Activated naive CD4-positive, alpha-beta T cell treated with Interleukin-2 at 50 U/mL for 16 hours (primary cell): ENCODE measurements around the gene BDNF.
"Not testable (repeated sequence)": the region's sequence is repeated elsewhere in the genome, so short reads cannot be mapped to it uniquely, and the experiment has no call there.

Experiments
- DNase-seq: peaks from one replicate; pipeline ENCODE4 v3.0.0-alpha.2; 2020

The BDNF gene

DNA sequence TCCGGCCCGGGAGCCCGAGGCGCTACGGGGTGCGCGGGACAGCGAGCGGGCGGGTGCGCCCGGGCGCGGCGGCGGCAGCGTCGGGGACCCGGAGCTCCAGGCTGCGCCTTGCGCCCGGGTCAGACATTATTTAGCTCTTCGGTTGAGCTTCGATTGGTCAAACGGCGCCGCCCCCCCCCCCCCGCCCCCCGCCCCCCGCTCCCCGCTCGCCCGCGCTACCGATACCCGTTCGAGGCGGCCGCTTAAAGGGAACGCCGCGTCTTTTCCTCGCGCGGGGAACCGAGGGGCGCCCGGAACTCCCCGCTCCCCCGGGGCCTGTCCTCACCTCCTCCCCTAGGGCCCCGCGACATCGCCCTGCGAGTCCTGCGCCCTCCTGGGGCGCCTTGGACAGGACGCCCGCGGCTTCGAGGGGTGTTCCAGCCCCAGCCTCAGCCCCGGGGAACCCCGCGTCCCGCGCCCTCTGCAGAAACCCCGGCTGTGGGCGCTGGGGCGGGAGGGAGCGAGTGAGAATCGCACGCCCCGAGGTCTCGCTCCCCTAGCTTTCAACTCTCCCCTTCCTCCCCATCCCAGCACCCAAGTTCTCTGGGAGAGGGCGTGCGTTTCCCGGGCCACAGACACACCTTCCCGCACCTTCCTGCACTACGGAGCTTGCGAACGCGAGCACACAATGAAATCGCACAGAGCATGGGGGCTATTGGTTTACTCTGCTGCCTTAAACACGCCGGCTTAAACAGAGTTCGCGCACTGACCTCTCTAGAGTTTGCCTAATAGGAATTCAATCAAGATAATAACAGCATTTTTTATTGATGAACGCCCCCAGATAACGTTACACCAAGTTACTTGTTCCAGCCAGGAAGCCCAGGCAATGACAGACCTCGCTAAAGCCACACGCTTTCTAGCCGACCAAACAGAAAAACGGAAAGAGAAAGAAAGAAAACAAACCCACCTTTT is at the start of gene BDNF:
TSS of gene BDNF (minus strand) at position 105 of the 951 bp plus-strand sequence. CDS start 41,891 bp downstream, outside the sequence.
- DNase-seq, result no peak

DNA sequence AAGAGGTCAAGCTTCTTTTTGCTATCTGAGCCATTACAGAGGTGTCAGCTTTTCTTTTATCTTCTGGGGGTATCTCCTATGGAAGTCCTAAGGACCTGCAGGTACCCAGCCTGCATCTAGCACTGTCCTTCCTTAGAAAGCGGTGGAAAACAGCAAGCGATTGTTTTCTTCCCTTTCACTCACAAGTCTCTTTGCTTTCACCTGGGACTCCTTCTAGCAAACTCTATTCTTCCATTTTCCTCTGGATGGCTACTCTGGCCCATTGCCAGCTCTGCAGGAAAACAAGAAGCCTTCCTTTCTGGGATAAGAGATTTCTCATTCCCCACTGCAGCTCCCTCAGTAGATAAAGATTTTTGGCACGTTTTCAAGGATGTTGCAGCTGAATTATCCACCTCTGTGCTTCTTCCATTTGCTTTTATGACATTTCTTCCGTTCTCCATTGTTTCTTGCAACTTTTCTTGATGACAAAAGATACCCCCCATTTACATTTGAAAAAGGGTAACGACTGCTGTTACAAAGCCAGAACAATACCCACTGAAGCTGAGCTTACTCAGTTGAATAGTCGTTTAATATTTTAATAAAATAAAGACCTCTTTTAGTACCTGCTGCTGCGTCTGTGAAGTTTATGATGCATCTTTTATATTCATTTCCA is 40.2 kb upstream of the BDNF start:
- no peak for DNase-seq

DNA sequence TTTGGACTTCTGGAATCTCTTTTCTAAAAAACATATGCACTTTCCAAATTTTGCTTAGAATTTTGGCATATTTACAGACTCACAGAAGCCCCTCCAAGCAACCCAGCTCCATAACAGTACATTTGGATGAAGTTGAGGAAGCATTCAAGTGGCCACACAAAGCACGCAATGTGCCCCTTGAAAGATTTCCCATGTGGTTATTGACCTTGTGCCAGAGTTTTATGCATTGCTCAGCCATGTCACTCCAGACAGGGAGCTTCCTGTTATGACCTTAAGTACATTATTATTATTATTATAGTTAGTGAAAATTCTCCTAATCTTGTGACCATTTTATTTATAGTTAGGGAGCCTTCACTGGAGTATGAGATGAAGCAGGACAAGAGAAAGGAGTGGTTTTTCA is 35.0 kb upstream of the BDNF start:
- DNase-seq, result no peak

DNA sequence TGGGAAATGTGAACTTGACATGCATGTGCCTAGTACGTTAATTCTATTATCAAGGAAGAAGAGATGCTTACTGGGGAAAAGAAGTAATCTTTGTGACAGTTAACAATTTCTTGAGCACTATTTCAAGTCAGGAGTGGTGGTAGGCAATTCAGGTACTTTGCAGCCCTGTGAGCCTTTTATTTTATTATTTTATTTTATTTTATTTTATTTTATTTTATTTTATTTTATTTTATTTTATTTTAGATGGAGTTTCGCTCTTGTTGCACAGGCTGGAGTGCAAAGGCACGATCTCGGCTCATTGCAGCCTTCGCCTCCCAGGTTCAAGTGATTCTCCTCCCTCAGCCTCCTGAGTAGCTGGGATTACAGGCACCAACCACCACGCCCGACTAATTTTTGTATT is 31.5 kb upstream of the BDNF start:
- not testable (repeated sequence) for DNase-seq

DNA sequence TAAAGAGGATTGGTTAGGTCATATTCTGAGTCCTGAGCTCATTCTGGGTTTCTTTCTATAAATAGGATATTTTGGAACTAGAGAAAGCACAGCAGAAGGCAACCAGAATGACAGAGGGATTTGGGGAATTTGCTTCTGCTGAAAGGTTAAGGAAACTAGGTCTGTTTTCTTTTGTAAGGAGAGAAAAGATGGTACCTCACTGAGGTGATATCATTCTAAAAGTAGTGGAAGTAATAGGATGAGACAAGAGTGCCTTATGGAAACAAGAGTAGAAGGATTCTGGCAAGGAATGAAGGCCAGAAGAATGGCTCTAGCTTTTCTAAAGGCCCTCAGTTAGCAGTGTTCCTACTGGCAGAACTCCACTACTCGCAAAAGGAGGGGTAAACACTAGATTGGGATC is 26.7 kb upstream of the BDNF start:
- DNase-seq, result no peak

DNA sequence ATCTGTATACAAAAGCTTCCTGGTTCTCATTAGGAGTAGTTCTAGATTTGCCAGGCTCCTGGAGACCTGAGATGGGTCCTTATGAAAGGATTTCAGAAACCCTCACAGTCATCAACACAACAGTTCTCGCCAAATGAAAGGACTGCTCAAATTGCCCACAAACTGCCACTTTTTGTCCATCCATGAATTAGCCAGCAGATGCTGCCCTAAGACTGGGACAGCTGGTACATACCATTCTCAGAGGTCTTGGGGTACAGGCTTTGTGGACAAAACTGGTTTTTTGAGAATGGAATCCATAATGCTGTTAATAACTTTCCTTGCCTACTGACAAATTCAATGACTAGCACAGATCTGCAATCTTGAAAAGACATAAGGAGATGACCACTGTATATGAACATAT is 23.4 kb upstream of the BDNF start:
- no peak for DNase-seq

DNA sequence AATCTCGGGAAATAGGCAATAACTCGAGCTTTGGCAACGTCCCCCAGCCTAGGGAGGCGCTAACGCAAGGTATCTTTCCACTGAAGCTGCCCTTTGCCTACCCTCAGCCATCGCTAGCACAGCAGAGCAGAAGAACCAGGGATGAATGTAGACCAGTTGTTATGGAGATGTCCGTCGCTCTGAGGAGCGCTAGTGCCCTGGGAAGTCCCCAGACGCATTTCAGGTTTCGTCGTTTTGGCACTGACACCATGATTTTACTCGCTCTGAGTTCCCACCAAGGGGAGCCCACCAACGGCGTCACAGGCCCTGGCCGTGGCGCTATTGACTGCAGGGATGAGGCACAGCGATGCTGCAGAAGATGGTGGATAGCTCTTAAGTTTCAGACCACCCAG is 22.7 kb upstream of the BDNF start:
- DNase-seq, result no peak

DNA sequence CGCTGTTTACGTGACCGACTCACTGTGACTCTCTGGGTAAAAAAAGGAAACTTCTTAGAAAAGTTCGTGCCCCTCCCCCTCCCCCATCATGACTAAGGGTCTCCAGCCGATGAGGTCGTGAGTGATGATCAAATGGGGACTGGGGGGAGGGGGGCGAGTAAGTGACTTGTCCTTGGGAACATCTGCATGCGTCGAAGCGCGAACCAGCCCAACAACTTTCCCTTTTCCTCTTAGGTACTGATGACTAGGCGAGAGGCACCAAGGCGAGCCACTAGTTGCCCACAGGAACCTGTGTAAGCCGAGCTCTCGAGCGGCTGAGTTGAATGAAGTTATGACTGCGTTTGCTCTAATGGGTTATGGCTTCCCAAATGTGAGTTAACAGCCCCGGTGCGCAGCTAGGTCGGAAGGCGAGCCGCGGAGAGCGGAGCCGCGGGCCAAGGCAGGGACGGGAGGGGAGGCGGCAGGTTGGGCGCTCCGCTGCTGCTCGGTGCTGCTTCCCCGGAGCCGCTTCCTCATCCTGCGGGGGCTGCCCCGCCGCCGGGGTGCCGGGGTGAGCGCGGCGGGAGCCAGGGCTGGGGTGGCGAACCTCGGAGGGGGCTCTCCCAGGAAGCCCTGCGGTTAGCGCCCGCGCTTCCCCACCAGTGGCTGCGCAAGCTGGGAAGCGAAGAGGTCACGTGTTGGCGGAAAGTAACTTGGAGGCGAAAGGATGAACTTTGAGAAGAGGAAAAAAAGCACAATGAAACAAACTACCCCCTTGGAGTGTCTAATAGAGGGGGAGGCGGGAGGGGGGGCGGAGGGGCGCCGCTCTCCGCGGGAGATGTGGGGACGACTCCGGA is 22.1 kb upstream of the BDNF start:
- no peak for DNase-seq

DNA sequence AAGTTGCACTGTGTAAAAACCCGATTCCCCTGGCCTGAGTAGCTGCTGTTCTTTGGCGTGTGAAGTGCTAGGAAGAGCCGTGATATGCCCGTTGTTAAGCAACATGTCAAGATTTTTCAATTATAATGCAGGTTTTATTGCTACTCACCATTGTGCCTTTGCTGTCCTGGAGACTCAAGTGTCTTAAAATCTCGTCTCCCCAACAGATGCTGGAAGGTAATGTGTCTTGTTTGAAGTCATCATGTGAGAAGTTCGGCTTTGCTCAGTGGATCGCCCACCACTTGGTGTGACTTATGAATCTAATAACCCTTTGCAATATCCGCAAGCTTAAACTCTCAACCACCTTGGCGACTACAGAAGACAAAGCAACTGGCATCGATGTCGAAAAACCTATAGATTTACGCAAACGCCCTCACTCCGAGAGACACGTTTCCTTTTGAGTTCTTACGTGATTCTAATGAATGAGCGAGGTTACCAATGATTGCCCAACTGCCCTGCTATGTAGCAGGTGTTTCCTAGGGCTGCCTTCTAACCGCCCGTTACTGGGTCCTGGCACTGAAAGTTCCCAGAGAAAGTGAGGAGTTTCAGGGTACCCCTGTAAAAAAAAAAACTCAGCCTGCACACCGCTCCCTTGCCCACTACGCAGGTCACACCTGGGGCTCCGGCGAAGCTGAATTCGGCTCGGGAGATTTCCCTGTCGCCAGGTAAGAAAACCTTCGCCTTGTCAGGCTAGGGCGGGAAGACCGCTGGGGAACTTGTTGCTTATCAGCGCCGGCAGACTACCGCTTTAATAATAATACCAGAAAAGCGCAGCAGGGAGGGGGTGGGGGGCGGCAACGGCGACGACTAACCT is 21.2 kb upstream of the BDNF start:
- no peak for DNase-seq

DNA sequence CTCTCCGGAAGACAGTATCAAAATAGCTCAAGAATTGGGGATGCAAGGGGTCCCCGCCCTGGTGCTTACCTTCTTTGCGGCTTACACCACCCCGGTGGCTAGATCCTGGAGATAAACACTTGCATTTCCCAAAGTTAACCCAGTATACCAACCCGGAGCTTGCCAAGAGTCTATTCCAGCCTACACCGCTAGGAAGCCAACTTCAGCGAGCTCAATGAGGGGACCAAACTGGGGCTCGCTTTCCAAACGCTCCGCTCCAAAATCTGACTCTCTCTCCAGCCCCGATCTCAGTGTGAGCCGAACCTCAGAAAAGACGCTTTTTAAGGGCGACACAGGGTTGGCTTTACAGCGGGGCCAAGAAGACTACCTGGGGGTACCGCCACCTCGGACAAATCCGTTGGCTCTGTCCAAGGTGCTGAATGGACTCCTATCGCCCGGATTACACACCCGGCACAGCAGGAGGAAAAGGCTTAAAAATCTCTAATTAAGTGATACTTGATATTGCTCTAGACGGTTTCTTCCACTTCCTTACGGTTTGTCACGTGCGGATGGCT is 20.1 kb upstream of the BDNF start:
- DNase-seq, result no peak

DNA sequence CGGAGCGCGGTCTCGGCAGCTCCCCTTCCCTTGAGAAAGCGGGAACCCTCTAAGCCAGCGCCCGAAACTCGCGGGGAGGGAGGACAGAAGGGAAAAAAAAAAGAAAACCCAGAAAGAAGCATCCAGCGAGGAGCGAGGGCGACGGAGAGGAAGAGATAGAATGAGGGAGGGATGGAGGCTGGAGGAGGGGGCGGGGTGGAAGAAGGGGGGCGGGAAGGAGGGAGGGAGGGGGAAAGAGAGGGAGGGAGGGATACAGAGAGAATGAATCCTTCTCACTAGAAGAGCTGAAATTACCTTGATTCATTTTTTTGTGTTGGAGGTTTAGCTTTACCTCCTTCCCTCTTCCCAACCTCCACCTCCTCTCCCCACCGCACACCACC is 19.3 kb upstream of the BDNF start:
- DNase-seq, result no peak

DNA sequence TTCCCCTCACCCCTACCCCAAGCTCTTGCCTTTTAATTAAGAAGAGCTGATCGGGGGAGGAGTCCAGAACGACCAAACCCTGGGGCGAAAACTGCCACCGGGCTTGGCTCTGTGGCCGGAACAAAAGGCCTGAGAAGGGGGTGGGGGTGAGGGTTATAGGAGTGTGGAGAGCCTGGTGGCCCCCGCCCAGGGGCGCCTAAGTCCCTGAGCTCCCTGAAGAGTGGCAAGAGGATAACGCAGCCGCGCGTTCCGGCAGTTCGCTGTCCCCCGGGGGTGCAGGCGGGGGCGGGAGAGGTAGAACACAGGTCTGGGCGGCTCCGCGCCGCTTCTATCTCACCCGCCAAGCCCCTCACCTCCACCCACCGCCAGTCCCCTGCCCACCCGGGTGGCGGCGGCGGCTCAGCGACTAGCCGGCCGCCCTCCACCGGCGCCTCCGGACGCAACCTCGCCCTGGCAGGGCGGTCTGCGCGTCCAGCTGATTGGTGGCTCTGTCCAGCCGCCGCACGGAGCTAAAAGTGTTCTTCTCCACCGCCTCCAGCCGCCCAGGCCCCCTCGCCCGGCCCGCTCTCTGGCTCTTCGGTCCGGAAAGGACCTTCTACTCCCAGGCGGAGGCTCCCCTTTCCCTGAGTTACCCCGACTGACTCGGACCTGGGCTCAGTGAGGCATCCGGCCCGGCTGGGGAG is 18.7 kb upstream of the BDNF start:
- no peak for DNase-seq

DNA sequence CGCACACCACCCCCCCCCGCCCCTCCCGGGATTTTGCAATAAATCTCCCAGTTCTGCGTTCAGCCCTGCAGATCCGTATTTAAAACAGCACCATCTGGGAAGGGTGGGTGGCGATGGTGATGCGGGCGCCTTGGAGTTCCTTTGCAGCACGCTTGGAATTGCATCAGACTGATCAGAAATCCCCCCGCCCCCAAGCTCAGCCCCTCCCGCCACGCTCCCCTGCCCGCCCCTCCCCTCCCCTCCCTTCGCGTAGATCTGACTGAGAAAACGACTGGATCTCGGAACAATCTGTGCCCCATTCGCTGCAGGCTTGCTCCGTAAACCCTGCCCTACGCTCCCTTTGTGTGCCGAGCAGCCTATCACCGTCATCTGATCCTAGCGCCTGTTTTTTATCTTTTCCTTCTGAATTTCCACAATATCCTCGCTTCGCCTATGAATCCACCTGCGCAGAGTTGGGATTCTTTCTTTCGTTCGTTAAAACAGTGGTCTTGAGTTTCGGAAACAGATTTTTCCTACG is 18.1 kb upstream of the BDNF start:
- DNase-seq, result no peak

DNA sequence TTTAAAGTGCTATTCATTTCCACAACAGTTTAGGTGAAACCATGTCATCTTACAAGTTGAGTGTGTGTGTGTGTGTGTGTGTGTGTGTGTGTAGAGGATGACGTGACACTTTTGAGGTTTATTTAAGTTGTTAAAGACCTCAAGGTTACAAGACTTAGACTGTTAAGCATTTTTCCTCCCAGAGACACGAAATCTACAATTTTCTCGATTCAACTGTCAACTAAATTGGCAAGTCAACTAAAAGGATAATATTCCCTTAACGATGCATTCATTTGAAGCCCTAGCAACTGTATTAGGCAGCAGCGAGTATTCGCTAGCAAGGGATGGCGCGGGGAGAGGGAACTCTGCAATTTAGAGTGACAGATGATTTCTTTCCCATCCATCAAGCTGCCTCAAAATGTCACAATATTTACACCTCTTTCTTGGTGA is 17.6 kb upstream of the BDNF start:
- no peak for DNase-seq

DNA sequence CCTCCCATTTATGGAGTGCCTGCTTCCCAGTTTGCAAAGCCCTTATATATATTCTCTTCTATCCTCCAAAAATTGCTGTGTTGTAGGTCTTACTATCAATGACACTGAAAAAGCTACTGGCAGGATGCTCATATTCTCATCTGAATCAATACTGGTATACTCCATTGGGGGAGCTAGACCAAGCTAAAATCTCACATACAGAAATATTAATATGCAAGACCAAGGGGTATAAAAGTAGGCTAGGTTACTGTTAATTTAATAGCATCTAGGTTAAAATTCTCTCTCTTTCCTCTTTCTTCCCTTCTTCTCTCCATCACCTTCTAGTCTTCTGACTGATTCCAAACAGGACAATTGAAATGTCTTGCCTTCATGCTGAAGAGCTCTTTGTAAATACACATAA is 17.1 kb upstream of the BDNF start:
- DNase-seq, result no peak

DNA sequence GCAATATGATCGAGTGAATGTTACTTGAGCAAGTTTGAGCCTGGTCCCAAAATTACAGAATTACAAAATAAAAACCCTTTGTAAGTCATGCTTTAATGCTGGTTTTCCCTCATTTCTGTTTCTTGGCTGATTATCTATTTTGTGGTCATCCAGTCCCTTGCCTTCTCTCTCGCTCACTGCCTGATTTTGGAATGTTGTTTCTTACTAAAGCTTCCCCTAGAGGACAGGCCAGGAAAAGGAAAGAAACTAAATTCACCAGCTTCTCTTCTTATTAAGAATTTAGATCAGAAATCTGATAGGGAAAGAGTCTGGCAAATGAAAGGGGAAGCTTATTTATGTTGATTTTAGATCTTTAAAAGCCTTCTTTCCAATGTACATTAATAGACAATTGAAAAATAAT is 16.6 kb upstream of the BDNF start:
- no peak for DNase-seq

DNA sequence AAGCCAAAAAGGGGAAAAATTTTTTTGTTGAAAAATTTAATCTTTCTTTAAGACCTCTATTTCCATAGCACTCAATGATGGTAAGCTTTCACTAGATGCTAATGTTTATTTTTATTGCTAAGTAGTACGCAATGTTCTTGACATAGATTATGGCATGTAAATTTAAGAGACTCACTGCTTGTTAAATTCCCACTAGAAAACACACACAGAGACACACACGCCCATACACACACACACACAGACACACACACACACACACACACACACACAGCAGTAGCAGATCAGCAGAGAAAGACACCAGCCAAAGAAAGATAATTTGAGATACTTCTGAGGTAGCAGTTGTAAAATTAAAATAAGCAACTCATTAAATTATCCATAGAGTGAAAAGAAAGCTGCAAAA is 16.0 kb upstream of the BDNF start:
- no peak for DNase-seq

DNA sequence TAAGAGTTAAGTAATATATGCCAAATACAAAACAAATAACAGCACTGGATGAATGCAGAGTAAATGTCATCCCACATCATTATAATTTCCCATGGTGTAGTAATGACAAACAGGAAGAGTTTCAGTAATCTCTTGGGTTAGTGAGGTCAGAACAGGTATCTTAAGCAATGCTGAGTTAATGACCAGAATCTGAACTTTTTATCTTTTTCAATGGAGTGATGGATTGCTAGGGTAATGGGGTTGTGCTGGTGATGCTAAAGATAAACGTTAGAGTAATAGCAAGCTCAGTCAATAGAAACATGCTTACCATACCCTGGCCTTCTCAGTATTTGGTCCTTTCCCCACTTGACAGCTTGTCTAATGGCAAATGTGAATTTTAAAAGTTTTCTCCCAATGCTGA is 11.5 kb upstream of the BDNF start:
- DNase-seq, result no peak

DNA sequence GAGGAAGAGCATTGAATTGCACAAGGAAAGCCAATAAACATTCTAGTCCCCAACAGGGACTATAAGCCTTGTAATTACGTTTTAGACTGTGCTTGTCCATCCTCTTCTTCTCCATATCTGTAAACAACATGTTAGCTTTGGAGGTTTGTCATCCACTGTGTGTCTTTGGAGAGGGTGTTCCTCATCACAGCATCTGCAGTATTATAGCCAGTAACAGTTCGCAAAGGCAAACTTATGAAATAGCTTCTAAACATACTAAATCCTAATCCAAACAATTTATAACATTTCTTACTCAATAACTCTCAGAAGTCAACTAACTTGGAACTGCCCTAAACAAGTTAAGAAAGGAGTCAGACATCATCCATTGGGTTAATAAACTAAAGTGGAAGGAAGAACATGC is 10.3 kb upstream of the BDNF start:
- no peak for DNase-seq

DNA sequence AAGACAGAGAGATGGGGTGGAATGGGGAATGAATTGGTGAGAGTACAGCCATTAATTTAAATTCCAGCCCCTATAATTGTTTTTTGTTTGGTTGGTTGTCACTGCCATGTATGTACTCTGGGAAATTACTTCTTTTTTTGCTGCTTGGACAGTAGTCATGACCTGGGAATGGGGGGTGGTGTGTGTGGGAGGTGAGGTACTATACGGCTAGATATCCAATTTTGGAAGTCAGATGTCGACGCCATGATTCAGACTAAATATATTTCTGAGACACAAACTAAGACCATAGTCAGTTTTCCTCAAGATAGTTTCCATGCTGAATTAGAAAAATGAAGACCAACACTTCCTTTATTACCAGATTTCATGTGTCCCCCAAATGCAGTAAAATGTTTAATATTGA is 7.4 kb upstream of the BDNF start:
- DNase-seq, result no peak
